ENCODE measurements around the gene WDFY2.

DNA sequence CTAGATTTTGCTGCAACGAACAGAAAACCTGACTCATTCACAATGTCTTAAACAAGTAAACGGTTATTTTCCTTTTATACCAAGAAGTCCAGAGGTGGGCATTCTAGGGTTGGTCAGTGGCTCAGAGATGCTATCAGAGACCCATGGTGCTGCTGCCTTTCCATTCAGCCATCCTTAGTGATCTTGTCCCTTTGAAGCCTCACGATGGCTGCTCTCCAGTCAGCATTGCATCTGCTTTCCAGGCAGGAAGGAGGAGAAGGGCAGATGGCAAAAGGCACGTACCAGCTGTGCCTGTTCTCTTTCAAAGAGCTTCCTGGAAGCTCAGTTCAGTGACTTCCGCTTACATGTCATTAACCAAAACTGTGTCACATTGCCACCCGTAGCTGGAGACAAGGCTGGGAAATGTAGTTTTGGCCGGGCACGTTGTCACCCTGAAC lies 30.1 kb downstream of the WDFY2 start:
- no peak for TF ChIP-seq CTCF (IDR thresholded peaks at IDR 0.05)
- TF ChIP-seq EP300 (IDR thresholded peaks at IDR 0.05) = no peak
